GM21447 (cell line): ENCODE results near the gene CORO1C.
A peak's percentile ranks its signal among the peaks of the same experiment; 100 is the strongest.
"Not testable (repeated sequence)": the region's sequence is repeated elsewhere in the genome, so short reads cannot be mapped to it uniquely, and the experiment has no call there.

ENCODE experiments used
- ATAC-seq: cut with Tn5 transposase; IDR thresholded peaks from one replicate; pipeline ENCODE4 v1.9.1; 2021; ENCODE audit not compliant: unreplicated experiment

Gene CORO1C

DNA sequence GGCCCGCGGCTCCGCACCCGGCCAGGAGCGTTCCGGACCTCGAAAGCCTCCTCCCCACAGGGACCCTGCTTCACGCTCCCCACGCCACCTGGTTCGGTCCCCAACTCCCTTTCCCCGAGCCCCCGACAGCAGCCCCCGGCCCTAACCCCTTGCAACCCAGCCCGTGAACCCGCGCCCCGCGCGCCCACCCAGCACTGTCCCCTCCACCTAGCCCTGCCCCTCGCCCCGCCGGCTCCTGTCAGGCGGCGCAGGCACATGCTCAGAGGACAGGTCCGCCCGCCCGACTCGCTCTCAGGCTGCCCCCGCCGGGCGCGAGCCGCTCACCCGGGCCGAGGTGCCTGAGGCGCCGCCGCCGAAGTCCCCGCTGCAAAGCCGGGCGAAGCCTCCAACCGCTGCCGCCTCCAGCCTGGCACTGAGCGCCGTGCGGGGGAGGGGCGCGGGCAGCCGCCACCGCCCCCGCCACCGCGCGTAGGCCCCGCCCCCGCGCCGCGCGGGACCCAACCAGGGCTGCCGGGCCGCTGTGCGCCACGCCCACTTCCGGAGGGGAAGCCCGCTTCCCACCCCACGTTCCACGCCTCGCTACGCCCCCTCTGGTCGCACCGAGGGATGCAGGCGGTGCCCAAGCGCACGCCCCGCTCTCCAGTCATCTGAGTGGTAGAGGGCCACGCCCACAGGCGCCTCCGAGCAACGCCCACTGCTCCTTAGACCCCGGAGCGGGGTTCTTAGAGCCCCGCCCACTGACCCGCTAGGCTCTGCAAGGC is at the start of gene CORO1C:
Gene CORO1C (minus strand): TSS at position 414 of the 761 bp plus-strand sequence. CDS start 30,200 bp downstream, outside the sequence.
- ATAC-seq: peak; percentile 63

DNA sequence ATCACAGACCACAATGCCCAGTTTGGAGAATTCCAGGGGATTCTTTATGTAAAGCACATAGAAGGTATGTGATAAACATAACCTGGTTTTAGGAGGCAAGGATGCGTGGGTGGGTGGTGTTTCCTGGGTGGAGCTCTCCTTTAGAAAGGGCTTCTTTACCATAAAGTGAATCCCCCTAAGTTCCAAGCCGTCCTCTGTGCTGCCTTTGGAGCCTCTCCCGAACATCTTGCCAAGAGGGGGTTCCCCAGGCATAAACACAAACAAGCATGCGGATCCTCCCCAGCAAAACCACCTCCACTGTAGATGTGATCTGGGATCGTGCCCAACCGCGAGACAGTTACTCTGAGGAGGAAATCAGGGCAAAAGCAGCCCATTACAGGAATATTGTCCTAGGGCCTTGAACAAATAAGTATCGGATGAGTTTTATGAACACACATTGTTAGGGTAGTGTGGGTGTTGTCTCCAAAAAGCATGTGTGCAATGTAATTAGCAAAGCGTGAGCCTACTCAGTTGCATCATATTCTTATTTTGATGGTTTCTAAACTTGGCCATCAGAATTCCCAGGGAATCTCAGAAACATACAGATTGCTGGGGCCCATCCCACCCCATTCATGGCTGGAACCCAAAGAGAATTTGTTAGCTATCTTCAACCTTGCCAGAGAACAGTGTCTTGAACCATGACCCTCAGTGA is 48.8 kb upstream of the CORO1C start:
- ATAC-seq: no peak

DNA sequence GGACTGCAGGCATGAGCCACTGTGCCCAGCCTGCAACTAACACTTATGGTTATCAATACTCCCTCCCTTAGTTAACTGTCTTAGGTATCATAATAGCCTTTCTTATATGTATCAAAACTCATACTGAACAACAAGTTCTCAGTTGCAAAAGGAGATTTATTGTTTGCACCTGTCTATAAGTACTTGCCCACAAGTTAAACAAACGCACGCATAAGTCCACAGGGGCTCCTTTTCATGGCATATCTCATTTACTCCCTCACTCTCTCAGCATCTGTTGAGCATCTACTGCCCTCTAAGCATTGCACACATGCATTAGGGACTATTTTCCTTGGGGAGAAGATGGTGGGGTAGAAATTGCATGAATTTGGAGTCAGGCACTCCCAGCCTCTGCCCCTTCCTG is 46.7 kb upstream of the CORO1C start:
- no peak for ATAC-seq

DNA sequence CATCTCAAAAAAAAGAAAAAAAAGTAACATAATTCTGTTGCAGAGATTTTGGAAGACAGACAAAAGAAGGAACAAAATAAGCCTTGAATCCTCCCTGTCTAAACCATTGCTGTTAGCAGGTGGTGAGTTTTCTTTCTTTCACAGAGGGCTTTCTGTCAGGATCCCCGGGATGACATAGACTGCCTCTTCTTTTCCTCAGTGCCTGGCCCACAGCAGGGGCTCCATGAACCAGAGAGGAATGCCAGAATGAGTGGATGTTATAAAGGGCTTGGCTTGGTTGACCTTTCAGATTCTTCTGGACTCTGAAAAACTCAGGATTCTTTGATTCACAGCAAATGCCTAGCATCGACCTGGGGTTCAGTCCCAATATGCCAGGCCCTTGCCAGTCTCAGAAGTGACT is 45.8 kb upstream of the CORO1C start:
- ATAC-seq: no peak

GRCh38 chr12:108773798-108774788 is 42.8 kb upstream of the CORO1C start:
- ATAC-seq: no peak

DNA sequence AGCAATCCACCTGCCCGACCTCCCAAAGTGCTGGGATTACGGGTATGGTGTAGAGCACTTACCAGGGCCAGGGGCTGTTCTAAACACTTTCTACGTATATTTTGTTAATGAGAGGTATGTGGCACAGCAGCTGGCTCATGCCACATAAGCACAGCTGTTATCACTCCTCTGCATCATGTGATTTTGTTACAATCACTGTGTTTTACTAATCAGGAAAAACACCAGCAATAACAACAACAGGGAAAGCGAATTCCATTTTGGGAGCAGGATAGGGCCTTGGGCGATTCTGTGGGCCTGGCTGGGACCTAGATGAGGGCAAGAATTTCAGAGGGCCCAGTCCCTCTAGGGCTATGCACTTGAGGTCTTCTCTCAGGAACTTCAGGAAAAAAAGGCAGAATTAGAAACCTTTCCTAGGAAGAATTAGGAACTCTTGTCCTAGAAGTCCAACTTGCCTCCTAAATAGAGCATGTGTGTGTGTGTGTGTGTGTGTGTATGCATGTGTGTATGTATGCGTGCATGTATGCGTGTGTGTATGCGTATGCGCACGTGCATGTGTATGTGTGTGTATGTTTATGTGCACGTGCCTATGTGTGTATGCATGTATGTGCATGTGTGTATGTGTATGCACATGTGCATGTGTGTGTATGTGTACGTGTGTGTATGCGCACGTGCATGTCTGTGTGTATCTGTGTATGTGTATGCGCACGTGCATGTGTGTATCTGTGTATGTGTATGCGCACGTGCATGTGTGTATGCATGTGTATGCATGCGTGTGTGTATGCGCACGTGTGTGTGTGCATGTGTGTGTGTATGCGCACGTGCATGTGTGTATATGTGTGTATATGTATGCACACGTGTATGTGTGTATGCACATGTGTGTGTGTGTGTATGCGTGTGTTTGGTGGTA is 41.8 kb upstream of the CORO1C start:
- no peak for ATAC-seq

DNA sequence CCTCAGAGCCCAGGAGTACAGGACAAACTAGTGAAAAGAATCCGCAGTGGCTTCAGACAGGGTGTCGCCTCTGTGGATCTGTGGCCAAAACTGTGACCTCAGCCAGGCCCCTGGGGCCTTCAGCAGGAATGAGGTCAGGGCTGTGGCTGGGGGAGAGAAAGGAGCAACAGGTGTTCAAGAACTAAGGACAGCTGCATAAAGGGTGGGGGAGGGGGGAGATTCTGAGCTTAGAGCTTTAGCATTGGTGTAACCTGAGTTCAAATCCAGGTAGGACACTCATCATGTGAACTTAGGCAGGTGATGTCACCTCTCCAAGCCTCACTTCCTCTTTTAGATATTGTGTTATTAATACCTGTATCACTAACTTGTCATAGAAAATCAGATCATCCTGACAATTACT is 40.9 kb upstream of the CORO1C start:
- peak; percentile 58 for ATAC-seq

GRCh38 chr12:108771835-108772234 is 40.5 kb upstream of the CORO1C start:
- ATAC-seq: not testable (repeated sequence)

- ATAC-seq: no peak
Measured at GRCh38 chr12:108770963-108771362, 39.6 kb upstream of the CORO1C start.

DNA sequence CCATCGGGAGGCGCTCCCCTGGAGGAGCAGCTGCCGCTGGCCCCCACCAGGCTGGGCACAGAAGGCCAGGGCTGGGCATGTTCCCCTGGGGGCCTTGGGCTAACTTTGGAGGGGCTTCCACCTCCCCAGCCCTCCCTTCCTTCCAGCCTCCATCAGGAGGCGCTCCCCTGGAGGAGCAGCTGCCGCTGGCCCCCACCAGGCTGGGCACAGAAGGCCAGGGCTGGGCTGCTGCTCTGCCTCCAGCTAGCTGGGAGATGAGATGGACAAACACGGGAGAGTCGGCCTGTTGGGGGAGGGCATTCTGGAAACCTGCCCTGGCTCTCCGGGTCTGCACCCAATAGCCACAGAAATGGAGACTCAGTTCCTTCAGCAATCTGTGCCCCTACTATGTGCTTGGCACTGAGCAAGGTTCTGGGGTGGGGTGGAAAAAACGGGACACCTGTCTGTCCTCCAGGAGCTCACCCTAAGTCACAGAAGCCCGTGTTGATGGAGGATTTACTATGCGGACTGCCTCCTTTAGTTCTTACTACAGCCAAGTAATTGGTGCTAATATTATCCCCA is 39.0 kb upstream of the CORO1C start:
- ATAC-seq: no peak

- ATAC-seq: no peak
Measured at GRCh38 chr12:108768591-108769500, 37.5 kb upstream of the CORO1C start.

DNA sequence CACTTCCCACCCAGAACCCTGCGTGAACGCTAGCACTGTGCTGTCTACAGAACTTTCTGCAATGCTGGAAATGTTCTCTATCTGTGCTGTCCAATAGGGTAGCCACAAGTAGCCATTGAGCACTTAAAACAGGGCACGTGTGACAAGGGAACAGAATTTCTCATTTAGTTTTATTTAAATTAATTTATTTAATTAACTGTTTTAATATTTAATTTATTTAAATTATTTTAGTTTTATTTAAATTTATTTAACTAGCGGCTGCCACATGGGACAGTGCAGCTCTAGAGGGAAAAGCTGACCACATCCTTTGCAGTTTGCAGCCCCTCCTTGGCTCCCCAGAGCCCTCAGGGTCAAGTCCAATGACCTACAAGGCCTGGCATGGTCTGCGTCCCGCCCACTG is 35.0 kb upstream of the CORO1C start:
- ATAC-seq: no peak

GRCh38 chr12:108765289-108765764 is 34.0 kb upstream of the CORO1C start:
- ATAC-seq: no peak

DNA sequence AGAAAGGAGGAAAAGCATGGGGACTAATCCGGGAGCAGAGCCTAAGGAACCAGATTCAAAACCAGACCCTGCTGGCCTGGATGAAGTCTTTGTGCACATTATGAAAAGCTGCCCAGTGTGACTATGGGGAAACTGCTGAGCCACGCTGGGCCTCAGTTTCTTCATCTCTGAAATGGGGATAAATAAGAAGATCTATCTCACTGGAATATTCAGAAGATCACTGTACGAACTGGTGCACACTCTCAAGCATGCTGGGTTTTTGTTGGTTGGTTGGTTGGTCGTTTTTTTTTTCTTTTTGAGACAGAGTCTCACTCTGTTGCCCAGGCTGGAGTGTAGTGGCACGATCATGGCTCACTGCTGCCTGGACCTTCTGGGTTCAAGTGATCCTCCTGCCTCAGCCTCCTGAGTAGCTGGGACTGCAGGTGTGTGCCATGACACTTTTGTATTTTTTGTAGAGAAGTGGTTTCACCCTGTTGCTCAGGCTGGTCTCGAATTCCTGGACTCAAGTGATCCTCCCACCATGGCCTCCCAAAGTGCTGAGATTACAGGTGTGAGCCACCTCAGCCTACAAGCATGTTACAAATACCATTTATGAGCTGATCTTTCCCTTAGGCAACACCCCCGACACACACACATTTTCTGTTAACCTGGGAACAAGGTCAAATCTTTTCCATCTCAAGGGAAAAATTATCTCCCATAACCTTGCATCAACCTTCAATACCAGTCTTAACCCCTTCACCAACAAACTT is 33.4 kb upstream of the CORO1C start:
- ATAC-seq: no peak

DNA sequence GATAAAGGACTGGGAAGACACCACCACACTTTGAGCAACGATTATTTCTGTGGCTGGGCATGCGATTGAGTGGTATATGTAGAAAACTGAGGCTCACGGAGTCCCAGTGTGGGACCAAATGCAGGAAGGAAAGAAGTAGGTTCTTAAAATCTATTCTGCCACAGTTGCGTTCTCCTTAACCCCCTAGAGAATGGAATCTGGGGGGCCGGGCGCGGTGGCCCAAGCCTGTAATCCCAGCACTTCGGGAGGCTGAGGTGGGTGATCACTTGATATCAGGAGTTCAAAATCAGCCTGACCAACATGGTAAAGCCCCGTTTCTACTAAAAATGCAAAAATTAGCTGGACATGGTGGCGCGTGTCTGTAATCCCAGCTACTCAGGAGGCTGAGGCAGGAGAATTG is 29.9 kb upstream of the CORO1C start:
- ATAC-seq: no peak

DNA sequence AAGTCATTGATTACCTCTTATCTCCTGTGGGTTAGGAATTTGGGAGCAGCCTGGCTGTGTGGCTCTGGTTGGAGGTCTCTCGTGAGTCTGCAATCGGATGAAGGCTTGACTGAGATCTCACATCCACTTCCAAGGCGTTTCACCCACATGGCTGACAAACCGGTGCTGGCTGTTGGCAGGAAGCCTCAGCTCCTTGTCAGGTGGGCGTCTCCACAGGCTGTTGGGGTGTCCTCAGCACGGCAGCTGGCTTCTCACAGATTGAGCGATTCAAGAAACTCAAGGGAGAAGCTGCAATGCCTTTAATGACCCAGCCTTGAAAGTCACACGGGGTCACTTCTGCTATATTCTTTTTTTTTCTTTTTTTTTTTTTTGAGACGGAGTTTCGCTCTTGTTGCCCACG is 28.6 kb upstream of the CORO1C start:
- ATAC-seq: no peak

GRCh38 chr12:108757856-108758255 is 26.5 kb upstream of the CORO1C start:
- no peak for ATAC-seq

GRCh38 chr12:108756421-108756820 is 25.1 kb upstream of the CORO1C start:
- ATAC-seq: no peak
